WI38 (cell line): ENCODE results near the gene GPR26.

Source experiments
- H3K4me3 ChIP-seq: 2 replicates; pipeline ENCODE4 v1.5.1; 2011; ENCODE audit warnings: low read depth, mild to moderate bottlenecking, control low read depth, low read length
- CTCF ChIP-seq: IDR thresholded peaks from 2 replicates; pipeline ENCODE4 v1.5.1; 2012; ENCODE audit warnings: low read depth, mild to moderate bottlenecking, control low read depth, low read length

GPR26 gene

GRCh38 chr10:123741711-123742110, 75.6 kb downstream of the GPR26 start:
- no peak overlapping the region for H3K4me3 ChIP-seq
- no peak for TF ChIP-seq CTCF

GRCh38 chr10:123742751-123743440, 76.7 kb downstream of the GPR26 start:
- TF ChIP-seq CTCF, result no peak
- H3K4me3 ChIP-seq, result no peak overlapping the region

- TF ChIP-seq CTCF, result no peak
- no peak overlapping the region for H3K4me3 ChIP-seq
Measured at GRCh38 chr10:123743441-123744223, 77.5 kb downstream of the GPR26 start.

GRCh38 chr10:123744224-123744536, 78.0 kb downstream of the GPR26 start:
- H3K4me3 ChIP-seq, result no peak overlapping the region
- TF ChIP-seq CTCF, result no peak
